B cell (primary cell): ENCODE measurements around the gene ASIP. TPM values are rescaled to one million over a fixed set of nuclear protein-coding genes. Genes with fewer than 3 reads are reported as not detected.

Experiments used
- ATAC-seq: fragments of 200-7000 bp; cut with Tn5 transposase; one replicate; pipeline ENCODE4 v1.10.0; 2021; ENCODE audit warnings: low read depth, mild to moderate bottlenecking, moderate number of reproducible peaks, moderate library complexity
- CTCF ChIA-PET: fragments of 350-600 bp; sonication (Branson Sonifier 250); formaldehyde crosslinking; loops from one replicate; lab custom pipeline; 2021; ENCODE audit warnings: antibody characterized with exemption, inconsistent platforms; lab: Charles Lee
- POLR2A ChIA-PET: fragments of 350-600 bp; sonication (Branson Sonifier 250); formaldehyde crosslinking; loops from one replicate; lab custom pipeline; 2021; ENCODE audit warnings: antibody characterized with exemption; lab: Charles Lee
- DNase-seq: peaks from one replicate; pipeline ENCODE4 v3.0.0; 2013
- H2AFZ ChIP-seq: 2 replicates; pipeline ENCODE4 v1.6.1; 2012; ENCODE audit warnings: mild to moderate bottlenecking, low read depth, low read length; ENCODE audit not compliant: insufficient read depth, poor library complexity, severe bottlenecking
- H3K27ac ChIP-seq, 2 donors: 1 replicate in 1 of 2; 2 replicates in 1 of 2; pipeline ENCODE4 v1.5.1; 2012 to 2013; ENCODE audit warnings: low read length in 2 of 2, mild to moderate bottlenecking in 2 of 2, moderate library complexity in 1 of 2
- H3K27me3 ChIP-seq, 4 experiments: fragments of 200-600 bp in 1 of 4; sonication (generic) in 1 of 4; replicated peaks in 1 of 4; 1 replicate in 2 of 4; 2 replicates in 2 of 4; pipeline versions ENCODE4 v1.6.1 to v1.7.0; 2013 to 2016; ENCODE audit warnings: low read length in 3 of 4, mild to moderate bottlenecking in 2 of 4, mixed read lengths in 1 of 4, moderate library complexity in 1 of 4; ENCODE audit not compliant: insufficient read depth in 4 of 4, control insufficient read depth in 3 of 4; ENCODE audit errors: control extremely low read depth in 1 of 4
- H3K36me3 ChIP-seq, 2 experiments: replicated peaks in 1 of 2; 1 replicate in 1 of 2; 2 replicates in 1 of 2; pipeline versions ENCODE4 v1.6.1 to v1.7.1; 2013; ENCODE audit warnings: low read length in 1 of 2; ENCODE audit not compliant: insufficient read depth in 2 of 2, control insufficient read depth in 1 of 2; ENCODE audit errors: control extremely low read depth in 1 of 2, extremely low read depth in 1 of 2
- H3K4me1 ChIP-seq, 2 donors: fragments of 200-600 bp in 1 of 2; sonication (generic) in 1 of 2; 1 replicate in 1 of 2; 2 replicates in 1 of 2; pipeline versions ENCODE4 v1.5.1 to v1.6.1; 2013 to 2017; ENCODE audit warnings: low read length in 2 of 2; ENCODE audit not compliant: control insufficient read depth in 2 of 2, insufficient read depth in 2 of 2
- H3K4me2 ChIP-seq: replicated peaks from 2 replicates; pipeline ENCODE3; 2012; ENCODE audit warnings: mild to moderate bottlenecking, low read depth, low read length; ENCODE audit not compliant: poor library complexity, severe bottlenecking
- H3K4me3 ChIP-seq, 5 experiments: fragments of 200-600 bp in 1 of 5; sonication (generic) in 1 of 5; 1 replicate in 3 of 5; 2 replicates in 2 of 5; pipeline versions ENCODE4 v1.5.1 to v1.7.0; 2011 to 2016; ENCODE audit warnings: low read length in 4 of 5, mild to moderate bottlenecking in 4 of 5, low read depth in 2 of 5, control low read depth in 1 of 5, moderate library complexity in 1 of 5; ENCODE audit not compliant: insufficient read depth in 1 of 5; ENCODE audit errors: control extremely low read depth in 1 of 5, extremely low read depth in 1 of 5
- H3K79me2 ChIP-seq: fragments of 200-600 bp; sonication (generic); one replicate; pipeline ENCODE4 v1.6.0; 2016; ENCODE audit warnings: low read length; ENCODE audit not compliant: control insufficient read depth, insufficient read depth
- H3K9ac ChIP-seq: fragments of 200-600 bp; sonication (generic); 2 replicates; pipeline ENCODE4 v1.6.1; 2017; ENCODE audit warnings: mild to moderate bottlenecking, low read length, moderate library complexity
- H3K9me3 ChIP-seq, 3 donors: one replicate each; pipeline versions ENCODE4 v1.6.1 to v1.7.1; 2013; ENCODE audit warnings: low read length in 2 of 3; ENCODE audit not compliant: control insufficient read depth in 2 of 3, insufficient read depth in 1 of 3; ENCODE audit errors: control extremely low read depth in 1 of 3
- H4K20me1 ChIP-seq: 2 replicates; pipeline ENCODE4 v1.6.0; 2012; ENCODE audit warnings: mild to moderate bottlenecking, low read length; ENCODE audit not compliant: insufficient read depth, control insufficient read depth, poor library complexity, severe bottlenecking
- H3K27ac Mint-ChIP-seq: one replicate; pipeline ENCODE4 v1.8.0; 2021; ENCODE audit warnings: mixed read lengths
- H3K27me3 Mint-ChIP-seq: one replicate; pipeline ENCODE4 v1.8.0; 2021; ENCODE audit warnings: mixed read lengths
- H3K4me1 Mint-ChIP-seq: one replicate; pipeline ENCODE4 v1.8.0; 2021; ENCODE audit warnings: mixed read lengths
- H3K4me3 Mint-ChIP-seq: one replicate; pipeline ENCODE4 v1.8.0; 2021; ENCODE audit warnings: mixed read lengths
- H3K9me3 Mint-ChIP-seq: one replicate; pipeline ENCODE4 v1.8.0; 2022; ENCODE audit warnings: mixed read lengths; ENCODE audit not compliant: insufficient read depth
- CTCF ChIP-seq: fragments of 200-600 bp; IDR thresholded peaks from one replicate; pipeline ENCODE4 v1.8.0; 2022; ENCODE audit warnings: antibody characterized with exemption, mild to moderate bottlenecking
- EZH2 ChIP-seq: IDR thresholded peaks from 2 replicates; pipeline ENCODE4 v1.6.1; 2012; ENCODE audit warnings: borderline replicate concordance, low read depth, mild to moderate bottlenecking, moderate library complexity, low read length; ENCODE audit not compliant: insufficient read depth, poor library complexity, severe bottlenecking
- WGBS: methylation state at CpG from one replicate; pipeline ENCODE4 v1.1.5; 2013; ENCODE audit warnings: missing lambda C conversion rate; ENCODE audit not compliant: insufficient coverage; 5-methylcytosine and 5-hydroxymethylcytosine counted together
- intact Hi-C: fragments of 100-400 bp; cut with micrococcal nuclease; formaldehyde crosslinking; loops from one replicate; pipeline ENCODE4 v1.10.0; 2022
- polyA plus RNA-seq: library from polyadenylated mRNA; depleted of rRNA; stranded (reverse); fragments of >200 nt; gene quantifications from 2 replicates; pipeline ENCODE4 v1.2.3, GENCODE V29; 2012
- total RNA-seq, 2 donors: library from RNA; stranded (reverse); fragments of 120-200 nt in 1 of 2; gene quantifications; 1 replicate in 1 of 2; 2 replicates in 1 of 2; pipeline versions ENCODE4 v1.2.3 to v1.2.4, GENCODE V29; 2013 to 2022

ASIP gene
- total and polyA plus RNA-seq, 2 donors (not counting 1 experiment from before 2014, with no cell fraction given): 0.24 TPM; not detected in 1

GRCh38 chr20:34231634-34232033, 9.6 kb upstream of the ASIP start:
- intact Hi-C loops: no loop called here
- CTCF ChIA-PET: no interaction called here
- H2AFZ ChIP-seq: no peak overlapping the region
- no peaks in the 10 kb centered on the region for H3K36me3 ChIP-seq
- no peak for ATAC-seq
- no peaks in the 10 kb centered on the region for H3K9me3 Mint-ChIP-seq
- DNase-seq: no peak
- H3K9me3 ChIP-seq: peaks cover 0 to 4% (median 0%) of the 10 kb centered on the region in 3 donors
- POLR2A ChIA-PET: no interaction called here
- H3K27ac Mint-ChIP-seq: no peak overlapping the region
- no peaks in the 10 kb centered on the region for H3K27me3 ChIP-seq
- no peaks in the 10 kb centered on the region for H3K79me2 ChIP-seq
- H3K4me3 Mint-ChIP-seq: no peak overlapping the region
- H3K4me2 ChIP-seq: no peak overlapping the region
- H3K27me3 Mint-ChIP-seq: peaks cover 3% of the 10 kb centered on the region
- H3K4me3 ChIP-seq: no peak overlapping the region
- no peaks in the 10 kb centered on the region for H3K4me1 Mint-ChIP-seq
- no peak overlapping the region for H3K9ac ChIP-seq
- H3K4me1 ChIP-seq: no peaks in the 10 kb centered on the region
- TF ChIP-seq EZH2 (no peak), CTCF (no peak)
- H3K27ac ChIP-seq: no peak overlapping the region
- no peaks in the 10 kb centered on the region for H4K20me1 ChIP-seq

DNA sequence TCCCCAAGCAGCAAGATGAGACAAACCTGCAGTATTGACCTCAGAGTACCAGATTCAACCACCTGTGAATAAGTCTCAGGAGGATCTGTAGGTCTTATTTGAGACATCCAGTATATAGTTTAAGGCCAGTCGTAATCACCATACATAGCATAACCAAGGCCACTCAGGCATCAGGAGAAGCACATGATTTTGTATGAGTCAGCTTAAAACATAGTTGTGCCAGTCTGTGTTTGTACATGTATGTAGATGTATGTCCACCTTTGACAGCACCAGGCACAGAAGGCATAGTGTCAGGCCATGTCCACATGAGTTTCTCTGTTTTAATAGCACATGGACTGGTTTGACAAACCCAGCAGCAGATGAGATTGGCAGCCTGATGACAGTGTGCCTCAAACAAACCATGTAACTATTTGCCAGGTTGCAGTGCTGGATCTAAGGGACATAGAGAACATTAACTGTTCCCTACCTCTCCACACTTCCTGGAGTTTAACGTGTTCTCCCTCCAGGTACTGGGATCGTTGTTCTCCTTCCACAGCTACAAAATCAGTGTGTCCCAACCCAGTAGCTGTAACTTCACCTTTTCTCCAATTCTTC, 8.6 kb upstream of the ASIP start:
- no peak for TF ChIP-seq CTCF
- no peak for TF ChIP-seq EZH2
- no CpG with 5 or more reads among the region's 3 CpGs for WGBS
- Histone ChIP-seq H3K9me3 (peaks cover 4 to 8% (median 6%) of the 10 kb centered on the region in 3 donors), H3K36me3 (no peaks in the 10 kb centered on the region), H3K4me2 (no peak overlapping the region), H3K27ac (no peak overlapping the region), H3K9ac (no peak overlapping the region), H3K79me2 (no peaks in the 10 kb centered on the region), H3K4me3 (no peak overlapping the region), H3K4me1 (no peaks in the 10 kb centered on the region), H2AFZ (no peak overlapping the region), H4K20me1 (no peaks in the 10 kb centered on the region), H3K27me3 (no peaks in the 10 kb centered on the region)
- Mint-ChIP-seq H3K9me3 (peaks cover 4% of the 10 kb centered on the region), H3K4me1 (no peaks in the 10 kb centered on the region), H3K27me3 (peaks cover 3% of the 10 kb centered on the region), H3K4me3 (no peak overlapping the region), H3K27ac (no peak overlapping the region)
- DNase-seq (no peak), ATAC-seq (no peak)
- intact Hi-C loops: no loop called here
- ChIA-PET CTCF (interaction anchor here (0.6 kb wide), 1 partner anchor 31 kb away, joined by 5 read pairs; no protein-coding TSS in a partner anchor), POLR2A (interaction anchor here (0.6 kb wide), 1 partner anchor 17 kb away, joined by 3 read pairs; no protein-coding TSS in a partner anchor)
